CD4-positive, alpha-beta memory T cell (primary cell): Measurements from ENCODE around the gene CD300C. TPM values are rescaled to one million over a fixed set of nuclear protein-coding genes. Genes with fewer than 3 reads are reported as not detected.

ENCODE experiments used
- CTCF ChIA-PET: fragments of 350-600 bp; sonication (Branson Sonifier 250); formaldehyde crosslinking; loops from one replicate; lab custom pipeline; 2021; ENCODE audit warnings: inconsistent platforms; ENCODE audit not compliant: partially characterized antibody; lab: Charles Lee
- POLR2A ChIA-PET: fragments of 350-600 bp; sonication (Branson Sonifier 250); formaldehyde crosslinking; loops from one replicate; lab custom pipeline; 2021; ENCODE audit not compliant: partially characterized antibody; lab: Charles Lee
- DNase-seq, 5 donors: peaks; one replicate each; pipeline versions ENCODE4 v3.0.0 to v3.0.0-alpha.2; 2020 to 2022; ENCODE audit warnings: mixed read lengths in 1 of 5
- H3K27ac ChIP-seq: one replicate; pipeline ENCODE4 v1.7.0; 2013; ENCODE audit warnings: low read depth, low read length
- H3K27me3 ChIP-seq: 2 replicates; pipeline ENCODE4 v1.7.0; 2013; ENCODE audit warnings: mild to moderate bottlenecking, low read length, moderate library complexity; ENCODE audit not compliant: insufficient read depth
- H3K36me3 ChIP-seq: 2 replicates; pipeline ENCODE4 v1.7.0; 2013; ENCODE audit warnings: mild to moderate bottlenecking, low read length, moderate library complexity; ENCODE audit not compliant: insufficient read depth
- H3K4me1 ChIP-seq: 2 replicates; pipeline ENCODE4 v1.7.0; 2013; ENCODE audit warnings: mild to moderate bottlenecking, low read length, moderate library complexity; ENCODE audit not compliant: insufficient read depth
- H3K4me3 ChIP-seq, 2 donors: one replicate each; pipeline ENCODE4 v1.7.0; 2013; ENCODE audit warnings: low read length in 2 of 2, mild to moderate bottlenecking in 1 of 2
- H3K9me3 ChIP-seq, 2 donors: one replicate each; pipeline ENCODE4 v1.7.0; 2013; ENCODE audit warnings: low read length in 2 of 2, control low read depth in 1 of 2; ENCODE audit not compliant: control insufficient read depth in 1 of 2
- H3K27ac Mint-ChIP-seq, 7 donors: one replicate each; pipeline ENCODE4 v1.8.0; 2020 to 2021; ENCODE audit warnings: mixed read lengths in 7 of 7, mild to moderate bottlenecking in 6 of 7, inconsistent platforms in 3 of 7, moderate library complexity in 3 of 7
- H3K27me3 Mint-ChIP-seq, 2 donors: one replicate each; pipeline ENCODE4 v1.8.0; 2020 to 2021; ENCODE audit warnings: mixed read lengths in 2 of 2
- H3K36me3 Mint-ChIP-seq, 2 donors: one replicate each; pipeline ENCODE4 v1.8.0; 2020 to 2021; ENCODE audit warnings: mixed read lengths in 2 of 2, inconsistent platforms in 1 of 2, mild to moderate bottlenecking in 1 of 2
- H3K4me1 Mint-ChIP-seq, 4 donors: one replicate each; pipeline ENCODE4 v1.8.0; 2020 to 2021; ENCODE audit warnings: mixed read lengths in 4 of 4, mild to moderate bottlenecking in 1 of 4
- H3K4me3 Mint-ChIP-seq, 8 donors: one replicate each; pipeline ENCODE4 v1.8.0; 2020 to 2021; ENCODE audit warnings: mixed read lengths in 8 of 8, mild to moderate bottlenecking in 7 of 8, moderate library complexity in 6 of 8, inconsistent platforms in 3 of 8
- H3K9me3 Mint-ChIP-seq, 8 donors: one replicate each; pipeline ENCODE4 v1.8.0; 2020 to 2021; ENCODE audit warnings: mixed read lengths in 8 of 8, mild to moderate bottlenecking in 5 of 8, inconsistent platforms in 3 of 8, moderate library complexity in 1 of 8
- intact Hi-C: fragments of 100-400 bp; cut with micrococcal nuclease; formaldehyde crosslinking; loops from one replicate; pipeline ENCODE4 v1.15.1; 2023
- polyA plus RNA-seq, 2 donors: library from polyadenylated mRNA; unstranded; fragments of 300-500 nt; fragmentation: Illumina TruSeq; gene quantifications; one replicate each; pipeline ENCODE4 v1.2.3, GENCODE V29; 2021
- total RNA-seq, 2 experiments: library from RNA; stranded (reverse); gene quantifications; one replicate each; pipeline ENCODE4 v1.2.3, GENCODE V29; 2021

Gene CD300C
- total and polyA plus RNA-seq, 4 experiments from 2014 or later: not detected

DNA sequence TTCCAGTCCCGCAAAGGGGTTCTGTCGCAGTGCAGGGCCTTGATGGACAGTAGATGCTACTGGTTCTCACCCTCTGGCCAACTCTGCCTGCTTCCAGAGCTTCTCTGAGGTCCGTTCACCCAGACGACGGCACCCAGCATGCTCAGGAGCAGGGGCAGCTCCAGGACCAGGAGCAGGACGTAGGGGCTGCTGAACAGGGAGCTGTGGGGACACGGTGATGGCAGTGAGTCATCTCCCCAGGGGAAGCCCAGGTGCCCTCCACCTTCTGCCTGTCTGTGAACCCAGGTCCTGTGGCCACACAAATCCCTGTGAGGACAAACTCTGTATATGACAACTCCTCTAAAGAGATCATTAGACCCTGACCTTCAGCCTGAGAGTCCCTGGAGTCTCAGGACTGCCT is 3.4 kb upstream of the CD300C start:
- CTCF ChIA-PET: no interaction called here
- H3K27me3 Mint-ChIP-seq: peaks cover 3 to 4% of the 10 kb centered on the region in 2 donors
- no peak for DNase-seq

DNA sequence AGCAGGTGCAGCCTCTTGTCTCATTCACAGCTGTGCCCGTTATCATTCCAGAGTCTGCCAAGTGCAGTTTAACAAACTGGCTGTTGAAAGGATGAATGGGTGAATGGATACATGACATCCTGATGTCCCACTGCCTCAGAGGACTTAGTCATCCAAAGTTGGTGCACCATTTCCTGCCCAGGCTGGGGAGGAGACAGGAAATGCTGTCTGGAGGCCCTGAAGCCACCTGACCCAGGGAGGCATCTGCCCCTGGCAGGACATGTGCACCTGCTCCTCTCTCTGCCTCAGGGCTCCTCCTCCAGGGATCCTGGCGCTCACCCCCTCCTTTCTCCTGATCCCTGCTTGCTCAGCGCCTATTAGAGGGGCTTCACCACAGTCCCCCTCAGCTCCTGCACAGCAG is 1.8 kb upstream of the CD300C start:
- Histone ChIP-seq H3K9me3 (no peaks in the 10 kb centered on the region), H3K36me3 (no peaks in the 10 kb centered on the region), H3K4me3 (no peak overlapping the region), H3K27ac (no peak overlapping the region), H3K27me3 (no peaks in the 10 kb centered on the region), H3K4me1 (no peaks in the 10 kb centered on the region)
- ChIA-PET POLR2A (no interaction called here), CTCF (no interaction called here)
- intact Hi-C loops: no loop called here
- Mint-ChIP-seq H3K36me3 (no peaks in the 10 kb centered on the region), H3K27me3 (peaks cover 3 to 4% of the 10 kb centered on the region in 2 donors), H3K4me1 (peaks cover 0 to 8% (median 4%) of the 10 kb centered on the region in 4 donors), H3K27ac (peak overlapping the region in 3 of 7 donors; percentile 9 to 69 (median 66)), H3K4me3 (no peak overlapping the region), H3K9me3 (no peaks in the 10 kb centered on the region)
- no peak for DNase-seq

More for the DNA sequence above, 3.4 kb upstream of the CD300C start:
- Histone ChIP-seq H3K27ac (no peak overlapping the region), H3K27me3 (no peaks in the 10 kb centered on the region), H3K4me3 (no peak overlapping the region), H3K9me3 (no peaks in the 10 kb centered on the region), H3K36me3 (no peaks in the 10 kb centered on the region), H3K4me1 (no peaks in the 10 kb centered on the region)
- intact Hi-C loops: no loop called here
- Mint-ChIP-seq H3K4me1 (peaks cover 0 to 8% (median 4%) of the 10 kb centered on the region in 4 donors), H3K36me3 (no peaks in the 10 kb centered on the region), H3K9me3 (no peaks in the 10 kb centered on the region), H3K27ac (no peak overlapping the region), H3K4me3 (no peak overlapping the region)
- POLR2A ChIA-PET: no interaction called here

DNA sequence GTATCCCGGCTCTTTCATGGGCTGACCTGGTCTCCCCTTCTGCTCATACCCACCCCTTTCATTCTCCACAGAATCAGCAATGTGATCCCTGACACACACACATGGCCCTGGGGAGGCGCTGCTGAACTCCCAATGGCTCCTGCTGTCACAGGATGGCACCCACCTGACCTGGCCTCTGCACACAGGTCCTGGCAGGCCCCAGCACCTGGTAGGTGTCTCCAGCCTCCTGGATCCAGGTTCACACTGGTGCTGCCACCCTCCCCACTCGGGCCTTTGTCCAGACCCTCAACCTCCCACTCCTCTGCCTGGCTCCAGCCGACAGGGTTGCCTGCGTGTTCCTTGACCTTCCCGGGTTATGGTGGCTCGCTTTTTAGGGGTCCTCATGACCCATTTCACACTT is 1.3 kb upstream of the CD300C start:
- DNase-seq: no peak
- Mint-ChIP-seq H3K27ac (peak overlapping the region in 2 of 7 donors; percentile 9 to 69), H3K27me3 (peaks cover 3 to 4% of the 10 kb centered on the region in 2 donors), H3K9me3 (no peaks in the 10 kb centered on the region), H3K4me3 (no peak overlapping the region), H3K36me3 (no peaks in the 10 kb centered on the region), H3K4me1 (peaks cover 0 to 8% (median 4%) of the 10 kb centered on the region in 4 donors)
- no peak overlapping the region for H3K27ac ChIP-seq
- intact Hi-C loops: no loop called here
- CTCF ChIA-PET: no interaction called here
- no peaks in the 10 kb centered on the region for H3K4me1 ChIP-seq
- no peaks in the 10 kb centered on the region for H3K36me3 ChIP-seq
- POLR2A ChIA-PET: no interaction called here
- H3K27me3 ChIP-seq: no peaks in the 10 kb centered on the region
- no peak overlapping the region for H3K4me3 ChIP-seq
- H3K9me3 ChIP-seq: no peaks in the 10 kb centered on the region

GRCh38 chr17:74546586-74546985 is 671 bp upstream of the CD300C start:
- H3K27ac Mint-ChIP-seq: no peak overlapping the region
- no peak overlapping the region for H3K4me3 Mint-ChIP-seq
- peaks cover 0 to 8% (median 4%) of the 10 kb centered on the region in 4 donors for H3K4me1 Mint-ChIP-seq
- Histone ChIP-seq H3K27ac (no peak overlapping the region), H3K9me3 (no peaks in the 10 kb centered on the region), H3K4me1 (no peaks in the 10 kb centered on the region), H3K36me3 (no peaks in the 10 kb centered on the region), H3K27me3 (no peaks in the 10 kb centered on the region), H3K4me3 (no peak overlapping the region)
- H3K36me3 Mint-ChIP-seq: no peaks in the 10 kb centered on the region
- ChIA-PET POLR2A (no interaction called here), CTCF (no interaction called here)
- intact Hi-C loops: no loop called here
- peaks cover 2 to 3% of the 10 kb centered on the region in 2 donors for H3K27me3 Mint-ChIP-seq
- DNase-seq: no peak
- no peaks in the 10 kb centered on the region for H3K9me3 Mint-ChIP-seq

- Histone ChIP-seq H3K27me3 (no peaks in the 10 kb centered on the region), H3K36me3 (no peaks in the 10 kb centered on the region), H3K4me1 (no peaks in the 10 kb centered on the region), H3K4me3 (no peak overlapping the region), H3K9me3 (no peaks in the 10 kb centered on the region), H3K27ac (no peak overlapping the region)
- peaks cover 0 to 8% (median 4%) of the 10 kb centered on the region in 4 donors for H3K4me1 Mint-ChIP-seq
- H3K27ac Mint-ChIP-seq: no peak overlapping the region
- H3K9me3 Mint-ChIP-seq: no peaks in the 10 kb centered on the region
- ChIA-PET POLR2A (no interaction called here), CTCF (no interaction called here)
- no peak overlapping the region for H3K4me3 Mint-ChIP-seq
- peaks cover 3% of the 10 kb centered on the region in 2 donors for H3K27me3 Mint-ChIP-seq
- no peaks in the 10 kb centered on the region for H3K36me3 Mint-ChIP-seq
- intact Hi-C loops: no loop called here
- no peak for DNase-seq
These were observed 698 bp downstream of the CD300C start for GRCh38 chr17:74544991-74545842.

- peaks cover 0 to 4% of the 10 kb centered on the region in 2 donors for H3K27me3 Mint-ChIP-seq
- CTCF ChIA-PET: no interaction called here
- no peaks in the 10 kb centered on the region for H3K4me1 ChIP-seq
- POLR2A ChIA-PET: no interaction called here
- H3K36me3 ChIP-seq: no peaks in the 10 kb centered on the region
- no peak overlapping the region for H3K27ac Mint-ChIP-seq
- no peak overlapping the region for H3K4me3 ChIP-seq
- no peaks in the 10 kb centered on the region for H3K36me3 Mint-ChIP-seq
- no peaks in the 10 kb centered on the region for H3K9me3 ChIP-seq
- intact Hi-C loops: no loop called here
- H3K9me3 Mint-ChIP-seq: no peaks in the 10 kb centered on the region
- H3K27me3 ChIP-seq: no peaks in the 10 kb centered on the region
- H3K4me1 Mint-ChIP-seq: peaks cover 0 to 8% (median 4%) of the 10 kb centered on the region in 4 donors
- H3K4me3 Mint-ChIP-seq: no peak overlapping the region
- no peak overlapping the region for H3K27ac ChIP-seq
- no peak for DNase-seq
These were observed 1.8 kb downstream of the CD300C start for GRCh38 chr17:74543891-74544760.

GRCh38 chr17:74543406-74543805 is 2.5 kb downstream of the CD300C start:
- DNase-seq: no peak
- Mint-ChIP-seq H3K4me1 (peaks cover 0 to 8% (median 4%) of the 10 kb centered on the region in 4 donors), H3K27ac (no peak overlapping the region), H3K9me3 (no peaks in the 10 kb centered on the region), H3K27me3 (peaks cover 0 to 2% of the 10 kb centered on the region in 2 donors), H3K36me3 (no peaks in the 10 kb centered on the region), H3K4me3 (no peak overlapping the region)
- H3K36me3 ChIP-seq: no peaks in the 10 kb centered on the region
- no peak overlapping the region for H3K27ac ChIP-seq
- no peaks in the 10 kb centered on the region for H3K27me3 ChIP-seq
- intact Hi-C loops: no loop called here
- H3K4me1 ChIP-seq: no peaks in the 10 kb centered on the region
- H3K4me3 ChIP-seq: no peak overlapping the region
- CTCF ChIA-PET: no interaction called here
- POLR2A ChIA-PET: no interaction called here
- no peaks in the 10 kb centered on the region for H3K9me3 ChIP-seq
